Liver (tissue), 9 donors: ENCODE results near the gene FGD5. TPM values are rescaled to one million over a fixed set of nuclear protein-coding genes. Genes with fewer than 3 reads are reported as not detected.

Experiments used
- DNase-seq: peaks from one replicate; pipeline ENCODE4 v3.0.0-alpha.2; 2017; ENCODE audit warnings: low spot score
- H3K27ac ChIP-seq, 2 donors: one replicate each; pipeline ENCODE4 v1.7.0; 2013; ENCODE audit warnings: inconsistent platforms in 2 of 2, low read length in 2 of 2, control low read depth in 1 of 2, low read depth in 1 of 2, mild to moderate bottlenecking in 1 of 2
- H3K27me3 ChIP-seq, 4 donors: one replicate each; pipeline versions ENCODE4 v1.6.1 to v1.7.0; 2013; ENCODE audit warnings: low read length in 3 of 4, inconsistent platforms in 1 of 4, mild to moderate bottlenecking in 1 of 4, moderate library complexity in 1 of 4; ENCODE audit not compliant: control insufficient read depth in 4 of 4, insufficient read depth in 4 of 4
- H3K36me3 ChIP-seq, 4 donors: one replicate each; pipeline versions ENCODE4 v1.6.1 to v1.7.0; 2013; ENCODE audit warnings: low read length in 3 of 4, mild to moderate bottlenecking in 3 of 4, low read depth in 1 of 4, moderate library complexity in 1 of 4; ENCODE audit not compliant: control insufficient read depth in 4 of 4, insufficient read depth in 3 of 4
- H3K4me1 ChIP-seq, 4 donors: one replicate each; pipeline versions ENCODE4 v1.6.1 to v1.7.0; 2013; ENCODE audit warnings: low read length in 3 of 4, mild to moderate bottlenecking in 3 of 4, moderate library complexity in 1 of 4; ENCODE audit not compliant: control insufficient read depth in 4 of 4, insufficient read depth in 4 of 4
- H3K4me3 ChIP-seq, 3 donors: one replicate each; pipeline versions ENCODE4 v1.6.1 to v1.7.0; 2013; ENCODE audit warnings: low read length in 3 of 3, control low read depth in 1 of 3, low read depth in 1 of 3, mild to moderate bottlenecking in 1 of 3
- H3K9ac ChIP-seq, 2 donors: one replicate each; pipeline ENCODE4 v1.7.0; 2013; ENCODE audit warnings: low read length in 2 of 2, mild to moderate bottlenecking in 2 of 2, moderate library complexity in 2 of 2, control low read depth in 1 of 2, low read depth in 1 of 2
- H3K9me3 ChIP-seq, 4 donors: one replicate each; pipeline versions ENCODE4 v1.6.1 to v1.7.0; 2013; ENCODE audit warnings: low read length in 3 of 4; ENCODE audit not compliant: control insufficient read depth in 4 of 4
- EGR1 ChIP-seq, 2 donors: IDR thresholded peaks; 2 replicates each; pipeline ENCODE4 v1.6.1; 2016 to 2018; ENCODE audit warnings: antibody characterized with exemption in 2 of 2, low read depth in 2 of 2
- FOXA1 ChIP-seq: IDR thresholded peaks from 2 replicates; pipeline ENCODE4 v1.6.1; 2016; ENCODE audit warnings: antibody characterized with exemption
- FOXA2 ChIP-seq: IDR thresholded peaks from 2 replicates; pipeline ENCODE4 v1.6.1; 2016; ENCODE audit warnings: antibody characterized with exemption
- GABPA ChIP-seq, 2 donors: IDR thresholded peaks in 1 of 2; conservative IDR thresholded peaks in 1 of 2; 2 replicates each; pipeline ENCODE4 v1.6.1; 2016; ENCODE audit warnings: antibody characterized with exemption in 2 of 2, mild to moderate bottlenecking in 1 of 2, moderate library complexity in 1 of 2
- HNF4G ChIP-seq: IDR thresholded peaks from 2 replicates; pipeline ENCODE4 v1.6.1; 2016; ENCODE audit warnings: antibody characterized with exemption
- JUND ChIP-seq, 2 donors: IDR thresholded peaks; 2 replicates each; pipeline ENCODE4 v1.6.1; 2016; ENCODE audit warnings: antibody characterized with exemption in 2 of 2
- NR2F2 ChIP-seq: IDR thresholded peaks from 2 replicates; pipeline ENCODE4 v1.6.1; 2016; ENCODE audit warnings: antibody characterized with exemption
- RAD21 ChIP-seq, 2 donors: IDR thresholded peaks; 2 replicates each; pipeline ENCODE4 v1.6.1; 2016; ENCODE audit warnings: antibody characterized with exemption in 2 of 2, mild to moderate bottlenecking in 2 of 2
- RXRA ChIP-seq, 2 donors: IDR thresholded peaks; 2 replicates each; pipeline ENCODE4 v1.6.1; 2017 to 2018; ENCODE audit warnings: antibody characterized with exemption in 2 of 2, mild to moderate bottlenecking in 1 of 2
- SP1 ChIP-seq: IDR thresholded peaks from 2 replicates; pipeline ENCODE4 v1.6.1; 2018; ENCODE audit warnings: antibody characterized with exemption, mild to moderate bottlenecking
- TAF1 ChIP-seq: conservative IDR thresholded peaks from 2 replicates; pipeline ENCODE4 v1.6.1; 2016; ENCODE audit warnings: antibody characterized with exemption, mild to moderate bottlenecking
- YY1 ChIP-seq: IDR thresholded peaks from 2 replicates; pipeline ENCODE4 v1.6.1; 2016; ENCODE audit warnings: antibody characterized with exemption, mild to moderate bottlenecking
- WGBS: extraction: QIAGEN DNeasy Blood & Tissue Kit; methylation state at CpG from one replicate; pipeline ENCODE4 v1.1.7; 2013; 5-methylcytosine and 5-hydroxymethylcytosine counted together
- polyA plus RNA-seq, 2 donors: library from polyadenylated mRNA; stranded (reverse) in 1 of 2; unstranded in 1 of 2; fragments of 200-250 nt in 1 of 2; fragments of >200 nt in 1 of 2; fragmentation: Nextera tagmentation in 1 of 2; extraction: Ambion mirVana in 1 of 2; gene quantifications; one replicate each; pipeline versions ENCODE4 v1.2.1 to v1.2.3, GENCODE V29; 2013 to 2015
- total RNA-seq, 2 donors: library from RNA; depleted of rRNA; stranded (reverse); fragments of >200 nt; gene quantifications; one replicate each; pipeline ENCODE4 v1.2.3, GENCODE V29; 2014
- TF ChIP-seq, protein P1 (sequence below): IDR thresholded peaks from 2 replicates; pipeline ENCODE4 v1.6.1; 2016; ENCODE audit warnings: antibody characterized with exemption
- TF ChIP-seq, protein P2 (sequence below): IDR thresholded peaks from 2 replicates; pipeline ENCODE4 v1.6.1; 2016; ENCODE audit warnings: antibody characterized with exemption
- TF ChIP-seq, protein P3 (sequence below): IDR thresholded peaks from 2 replicates; pipeline ENCODE4 v1.6.1; 2016; ENCODE audit warnings: antibody characterized with exemption, mild to moderate bottlenecking
- TF ChIP-seq, protein P4 (sequence below): fragments of 150-350 bp; IDR thresholded peaks from 2 replicates; pipeline ENCODE4 v1.5.1; 2017; ENCODE audit warnings: improper control_type of control experiment, low read depth, low read length; ENCODE audit not compliant: missing input control
- TF ChIP-seq, protein P5 (sequence below): IDR thresholded peaks from 2 replicates; pipeline ENCODE4 v1.6.1; 2016; ENCODE audit warnings: antibody characterized with exemption
- donor health status: healthy.
- donor health status: healthy.
- donor health status: healthy.
- donor health status: healthy.
- donor health status: healthy.

Gene FGD5
- total and polyA plus RNA-seq, 4 donors: 2.0 to 6.3 (median 3.1) TPM

DNA sequence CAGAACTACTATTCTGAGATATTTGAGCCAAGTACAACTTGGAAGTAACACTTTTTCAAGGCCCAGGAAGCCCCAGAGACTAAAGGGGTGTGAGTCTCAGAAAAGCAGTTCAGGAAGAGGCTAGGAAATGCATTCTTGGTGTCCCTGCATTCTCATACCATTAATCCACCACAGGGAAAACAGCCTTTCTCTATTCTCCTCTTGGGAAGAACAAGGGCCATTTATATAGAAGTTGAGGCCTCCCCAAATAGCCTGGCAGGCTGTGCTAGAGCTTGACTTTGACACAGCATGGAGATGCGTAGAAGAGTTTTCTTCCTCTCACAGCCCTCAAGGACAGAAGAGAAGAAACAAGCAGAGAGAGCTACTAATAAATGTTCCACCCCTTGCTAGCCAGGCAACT lies 123.1 kb downstream of the FGD5 start:
- TF ChIP-seq JUND (IDR thresholded peaks at IDR 0.05) (no peak), RAD21 (IDR thresholded peaks at IDR 0.05) (no peak), HNF4G (no peak), TAF1 (no peak), YY1 (no peak), EGR1 (IDR thresholded peaks at IDR 0.05; ENCODE audit: low read depth in 2 of 2) (no peak), FOXA2 (no peak), NR2F2 (no peak), SP1 (no peak), FOXA1 (no peak), RXRA (IDR thresholded peaks at IDR 0.05) (no peak), GABPA (IDR thresholded peaks at IDR 0.05 in 1 of 2, conservative IDR thresholded peaks at IDR 0.05 in 1 of 2) (no peak)
- TF ChIP-seq, protein P1, sequence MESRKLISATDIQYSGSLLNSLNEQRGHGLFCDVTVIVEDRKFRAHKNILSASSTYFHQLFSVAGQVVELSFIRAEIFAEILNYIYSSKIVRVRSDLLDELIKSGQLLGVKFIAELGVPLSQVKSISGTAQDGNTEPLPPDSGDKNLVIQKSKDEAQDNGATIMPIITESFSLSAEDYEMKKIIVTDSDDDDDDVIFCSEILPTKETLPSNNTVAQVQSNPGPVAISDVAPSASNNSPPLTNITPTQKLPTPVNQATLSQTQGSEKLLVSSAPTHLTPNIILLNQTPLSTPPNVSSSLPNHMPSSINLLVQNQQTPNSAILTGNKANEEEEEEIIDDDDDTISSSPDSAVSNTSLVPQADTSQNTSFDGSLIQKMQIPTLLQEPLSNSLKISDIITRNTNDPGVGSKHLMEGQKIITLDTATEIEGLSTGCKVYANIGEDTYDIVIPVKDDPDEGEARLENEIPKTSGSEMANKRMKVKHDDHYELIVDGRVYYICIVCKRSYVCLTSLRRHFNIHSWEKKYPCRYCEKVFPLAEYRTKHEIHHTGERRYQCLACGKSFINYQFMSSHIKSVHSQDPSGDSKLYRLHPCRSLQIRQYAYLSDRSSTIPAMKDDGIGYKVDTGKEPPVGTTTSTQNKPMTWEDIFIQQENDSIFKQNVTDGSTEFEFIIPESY: no peak
- TF ChIP-seq, protein P2, sequence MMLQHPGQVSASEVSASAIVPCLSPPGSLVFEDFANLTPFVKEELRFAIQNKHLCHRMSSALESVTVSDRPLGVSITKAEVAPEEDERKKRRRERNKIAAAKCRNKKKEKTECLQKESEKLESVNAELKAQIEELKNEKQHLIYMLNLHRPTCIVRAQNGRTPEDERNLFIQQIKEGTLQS: no peak
- TF ChIP-seq, protein P3, sequence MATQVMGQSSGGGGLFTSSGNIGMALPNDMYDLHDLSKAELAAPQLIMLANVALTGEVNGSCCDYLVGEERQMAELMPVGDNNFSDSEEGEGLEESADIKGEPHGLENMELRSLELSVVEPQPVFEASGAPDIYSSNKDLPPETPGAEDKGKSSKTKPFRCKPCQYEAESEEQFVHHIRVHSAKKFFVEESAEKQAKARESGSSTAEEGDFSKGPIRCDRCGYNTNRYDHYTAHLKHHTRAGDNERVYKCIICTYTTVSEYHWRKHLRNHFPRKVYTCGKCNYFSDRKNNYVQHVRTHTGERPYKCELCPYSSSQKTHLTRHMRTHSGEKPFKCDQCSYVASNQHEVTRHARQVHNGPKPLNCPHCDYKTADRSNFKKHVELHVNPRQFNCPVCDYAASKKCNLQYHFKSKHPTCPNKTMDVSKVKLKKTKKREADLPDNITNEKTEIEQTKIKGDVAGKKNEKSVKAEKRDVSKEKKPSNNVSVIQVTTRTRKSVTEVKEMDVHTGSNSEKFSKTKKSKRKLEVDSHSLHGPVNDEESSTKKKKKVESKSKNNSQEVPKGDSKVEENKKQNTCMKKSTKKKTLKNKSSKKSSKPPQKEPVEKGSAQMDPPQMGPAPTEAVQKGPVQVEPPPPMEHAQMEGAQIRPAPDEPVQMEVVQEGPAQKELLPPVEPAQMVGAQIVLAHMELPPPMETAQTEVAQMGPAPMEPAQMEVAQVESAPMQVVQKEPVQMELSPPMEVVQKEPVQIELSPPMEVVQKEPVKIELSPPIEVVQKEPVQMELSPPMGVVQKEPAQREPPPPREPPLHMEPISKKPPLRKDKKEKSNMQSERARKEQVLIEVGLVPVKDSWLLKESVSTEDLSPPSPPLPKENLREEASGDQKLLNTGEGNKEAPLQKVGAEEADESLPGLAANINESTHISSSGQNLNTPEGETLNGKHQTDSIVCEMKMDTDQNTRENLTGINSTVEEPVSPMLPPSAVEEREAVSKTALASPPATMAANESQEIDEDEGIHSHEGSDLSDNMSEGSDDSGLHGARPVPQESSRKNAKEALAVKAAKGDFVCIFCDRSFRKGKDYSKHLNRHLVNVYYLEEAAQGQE: no peak
- TF ChIP-seq, protein P4, sequence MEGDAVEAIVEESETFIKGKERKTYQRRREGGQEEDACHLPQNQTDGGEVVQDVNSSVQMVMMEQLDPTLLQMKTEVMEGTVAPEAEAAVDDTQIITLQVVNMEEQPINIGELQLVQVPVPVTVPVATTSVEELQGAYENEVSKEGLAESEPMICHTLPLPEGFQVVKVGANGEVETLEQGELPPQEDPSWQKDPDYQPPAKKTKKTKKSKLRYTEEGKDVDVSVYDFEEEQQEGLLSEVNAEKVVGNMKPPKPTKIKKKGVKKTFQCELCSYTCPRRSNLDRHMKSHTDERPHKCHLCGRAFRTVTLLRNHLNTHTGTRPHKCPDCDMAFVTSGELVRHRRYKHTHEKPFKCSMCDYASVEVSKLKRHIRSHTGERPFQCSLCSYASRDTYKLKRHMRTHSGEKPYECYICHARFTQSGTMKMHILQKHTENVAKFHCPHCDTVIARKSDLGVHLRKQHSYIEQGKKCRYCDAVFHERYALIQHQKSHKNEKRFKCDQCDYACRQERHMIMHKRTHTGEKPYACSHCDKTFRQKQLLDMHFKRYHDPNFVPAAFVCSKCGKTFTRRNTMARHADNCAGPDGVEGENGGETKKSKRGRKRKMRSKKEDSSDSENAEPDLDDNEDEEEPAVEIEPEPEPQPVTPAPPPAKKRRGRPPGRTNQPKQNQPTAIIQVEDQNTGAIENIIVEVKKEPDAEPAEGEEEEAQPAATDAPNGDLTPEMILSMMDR: no peak
- TF ChIP-seq, protein P5, sequence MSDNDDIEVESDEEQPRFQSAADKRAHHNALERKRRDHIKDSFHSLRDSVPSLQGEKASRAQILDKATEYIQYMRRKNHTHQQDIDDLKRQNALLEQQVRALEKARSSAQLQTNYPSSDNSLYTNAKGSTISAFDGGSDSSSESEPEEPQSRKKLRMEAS: no peak
- DNase-seq: no peak
- 92% methylated on average over 1 of the region's 1 CpG for WGBS
- peaks cover 6 to 28% (median 24%) of the 10 kb centered on the region in 4 donors for H3K4me1 ChIP-seq
- H3K9ac ChIP-seq: no peak overlapping the region
- peaks cover 0 to 5% (median 2%) of the 10 kb centered on the region in 4 donors for H3K36me3 ChIP-seq
- H3K27ac ChIP-seq: no peak overlapping the region
- H3K9me3 ChIP-seq: no peaks in the 10 kb centered on the region
- H3K4me3 ChIP-seq: no peak overlapping the region
- no peaks in the 10 kb centered on the region for H3K27me3 ChIP-seq

DNA sequence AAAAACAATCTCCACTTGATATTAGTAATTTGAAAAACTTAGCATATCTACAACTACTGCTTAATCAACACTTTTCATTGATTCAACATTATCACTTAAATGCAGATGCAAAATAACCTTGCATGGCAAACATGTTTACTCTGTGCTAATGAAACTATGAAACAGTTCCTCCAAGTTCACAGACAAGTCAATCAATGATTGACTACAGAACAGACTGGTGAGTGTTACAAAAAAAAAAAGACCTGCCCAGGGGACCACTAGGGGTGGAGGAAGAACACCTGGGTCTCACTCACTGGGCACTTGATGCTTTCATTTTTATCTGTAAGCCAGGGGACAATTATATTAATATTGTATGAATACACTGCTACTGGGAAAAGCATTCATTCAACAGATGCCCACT lies 124.3 kb downstream of the FGD5 start:
- H3K27ac ChIP-seq: no peak overlapping the region
- no peak overlapping the region for H3K9ac ChIP-seq
- H3K27me3 ChIP-seq: no peaks in the 10 kb centered on the region
- peak; percentile 69 for TF ChIP-seq SP1
- TF ChIP-seq RAD21 (IDR thresholded peaks at IDR 0.05): peak in 1 of 2 donors; percentile 5
- TF ChIP-seq NR2F2: no peak
- peak; percentile 44 for TF ChIP-seq FOXA1
- TF ChIP-seq, protein P2: no peak
- no peak for TF ChIP-seq JUND (IDR thresholded peaks at IDR 0.05)
- TF ChIP-seq, protein P3: no peak
- peak; percentile 51 to 53 for TF ChIP-seq RXRA (IDR thresholded peaks at IDR 0.05)
- peak; percentile 64 for TF ChIP-seq FOXA2
- H3K36me3 ChIP-seq: peaks cover 0 to 5% (median 2%) of the 10 kb centered on the region in 4 donors
- no peak overlapping the region for H3K4me3 ChIP-seq
- peaks cover 6 to 28% (median 25%) of the 10 kb centered on the region in 4 donors for H3K4me1 ChIP-seq
- DNase-seq: no peak
- H3K9me3 ChIP-seq: no peaks in the 10 kb centered on the region
